ENCODE results near the gene PRKACG. TPM values are rescaled to one million over a fixed set of nuclear protein-coding genes. Genes with fewer than 3 reads are reported as not detected.

PRKACG gene
- total RNA-seq, 6 experiments from 2014 or later: not detected

- H3K4me3 Mint-ChIP-seq: no peak overlapping the region
- H3K36me3 Mint-ChIP-seq (ENCODE audit: low read depth): no peaks in the 10 kb centered on the region
- no peaks in the 10 kb centered on the region for H3K9me3 Mint-ChIP-seq
- H3K4me1 Mint-ChIP-seq (ENCODE audit: low read depth): no peaks in the 10 kb centered on the region
- H3K27me3 Mint-ChIP-seq (ENCODE audit: insufficient read depth): peaks cover 6% of the 10 kb centered on the region
- DNase-seq: no peak
- no peak overlapping the region for H3K27ac Mint-ChIP-seq
- TF ChIP-seq CTCF (IDR thresholded peaks at IDR 0.05): no peak
Measured at GRCh38 chr9:69001921-69002320, 12.0 kb downstream of the PRKACG start.

GRCh38 chr9:68999393-69000105 lies 14.4 kb downstream of the PRKACG start:
- Mint-ChIP-seq H3K4me3 (no peak overlapping the region), H3K27ac (no peak overlapping the region), H3K27me3 (ENCODE audit: insufficient read depth) (peaks cover 12% of the 10 kb centered on the region), H3K9me3 (no peaks in the 10 kb centered on the region), H3K36me3 (ENCODE audit: low read depth) (no peaks in the 10 kb centered on the region), H3K4me1 (ENCODE audit: low read depth) (no peaks in the 10 kb centered on the region)
- DNase-seq: peak; percentile 72
- peak; percentile 82 for TF ChIP-seq CTCF (IDR thresholded peaks at IDR 0.05)

GRCh38 chr9:68998812-68999211 lies 15.1 kb downstream of the PRKACG start:
- H3K4me1 Mint-ChIP-seq (ENCODE audit: low read depth): no peaks in the 10 kb centered on the region
- no peak overlapping the region for H3K4me3 Mint-ChIP-seq
- no peaks in the 10 kb centered on the region for H3K36me3 Mint-ChIP-seq (ENCODE audit: low read depth)
- no peak for TF ChIP-seq CTCF (IDR thresholded peaks at IDR 0.05)
- no peaks in the 10 kb centered on the region for H3K9me3 Mint-ChIP-seq
- no peak overlapping the region for H3K27ac Mint-ChIP-seq
- no peak for DNase-seq
- H3K27me3 Mint-ChIP-seq (ENCODE audit: insufficient read depth): peaks cover 12% of the 10 kb centered on the region

- Mint-ChIP-seq H3K4me3 (no peak overlapping the region), H3K27ac (no peak overlapping the region), H3K9me3 (no peaks in the 10 kb centered on the region), H3K27me3 (ENCODE audit: insufficient read depth) (peaks cover 13% of the 10 kb centered on the region), H3K4me1 (ENCODE audit: low read depth) (no peaks in the 10 kb centered on the region), H3K36me3 (ENCODE audit: low read depth) (no peaks in the 10 kb centered on the region)
- no peak for DNase-seq
- no peak for TF ChIP-seq CTCF (IDR thresholded peaks at IDR 0.05)
Measured at GRCh38 chr9:68998385-68998784, 15.5 kb downstream of the PRKACG start.

GRCh38 chr9:68997666-68998065 lies 16.2 kb downstream of the PRKACG start:
- TF ChIP-seq CTCF (IDR thresholded peaks at IDR 0.05): no peak
- H3K4me1 Mint-ChIP-seq (ENCODE audit: low read depth): no peaks in the 10 kb centered on the region
- no peak for DNase-seq
- peaks cover 17% of the 10 kb centered on the region for H3K27me3 Mint-ChIP-seq (ENCODE audit: insufficient read depth)
- H3K36me3 Mint-ChIP-seq (ENCODE audit: low read depth): no peaks in the 10 kb centered on the region
- no peaks in the 10 kb centered on the region for H3K9me3 Mint-ChIP-seq
- no peak overlapping the region for H3K27ac Mint-ChIP-seq
- no peak overlapping the region for H3K4me3 Mint-ChIP-seq

All from HFFc6 (cell line).